CD14-positive monocyte (primary cell): ENCODE measurements around the gene CLCN5. TPM values are rescaled to one million over a fixed set of nuclear protein-coding genes. Genes with fewer than 3 reads are reported as not detected.
A peak's percentile ranks its signal among the peaks of the same experiment; 100 is the strongest.

Source experiments
- DNase-seq, 3 donors: peaks; one replicate each; pipeline ENCODE4 v3.0.0-alpha.2; 2011 to 2022
- H2AFZ ChIP-seq: 2 replicates; pipeline ENCODE4 v1.6.0; 2012; ENCODE audit warnings: mild to moderate bottlenecking, low read depth, low read length, inconsistent platforms; ENCODE audit not compliant: insufficient read depth, poor library complexity, severe bottlenecking
- H3K27ac ChIP-seq, 2 donors: 1 replicate in 1 of 2; 2 replicates in 1 of 2; pipeline ENCODE4 v1.5.1; 2012 to 2013; ENCODE audit warnings: low read length in 2 of 2, control low read depth in 1 of 2, inconsistent platforms in 1 of 2, low read depth in 1 of 2, mild to moderate bottlenecking in 1 of 2
- H3K27me3 ChIP-seq, 2 donors: one replicate each; pipeline versions ENCODE4 v1.6.0 to v1.6.1; 2011 to 2013; ENCODE audit warnings: low read length in 2 of 2; ENCODE audit not compliant: control insufficient read depth in 2 of 2, insufficient read depth in 2 of 2
- H3K36me3 ChIP-seq, 2 donors: replicated peaks in 1 of 2; 1 replicate in 1 of 2; 2 replicates in 1 of 2; pipeline versions ENCODE4 v1.5.1 to v1.6.1; 2012 to 2013; ENCODE audit warnings: low read length in 2 of 2, control low read depth in 1 of 2, inconsistent platforms in 1 of 2, mild to moderate bottlenecking in 1 of 2; ENCODE audit not compliant: insufficient read depth in 2 of 2, control insufficient read depth in 1 of 2
- H3K4me1 ChIP-seq, 2 donors: 1 replicate in 1 of 2; 2 replicates in 1 of 2; pipeline versions ENCODE4 v1.5.1 to v1.6.1; 2012 to 2013; ENCODE audit warnings: low read length in 2 of 2, control low read depth in 1 of 2, inconsistent platforms in 1 of 2, mild to moderate bottlenecking in 1 of 2, moderate library complexity in 1 of 2; ENCODE audit not compliant: insufficient read depth in 2 of 2, control insufficient read depth in 1 of 2
- H3K4me2 ChIP-seq: replicated peaks from 2 replicates; pipeline ENCODE3; 2012; ENCODE audit warnings: low read length, moderate library complexity, mild to moderate bottlenecking; ENCODE audit not compliant: poor library complexity, severe bottlenecking; ENCODE audit errors: extremely low read depth
- H3K4me3 ChIP-seq, 3 experiments: fragments of 200-600 bp in 1 of 3; sonication (generic) in 1 of 3; replicated peaks in 1 of 3; 1 replicate in 2 of 3; 2 replicates in 1 of 3; pipeline ENCODE4 v1.5.1; 2011 to 2013; ENCODE audit warnings: low read length in 3 of 3, mild to moderate bottlenecking in 3 of 3, control low read depth in 2 of 3, low read depth in 2 of 3, inconsistent platforms in 1 of 3, moderate library complexity in 1 of 3
- H3K79me2 ChIP-seq: 2 replicates; pipeline ENCODE4 v1.6.0; 2012; ENCODE audit warnings: mild to moderate bottlenecking, control low read depth, inconsistent platforms, low read length, moderate library complexity; ENCODE audit not compliant: insufficient read depth
- H3K9ac ChIP-seq: 2 replicates; pipeline ENCODE4 v1.6.0; 2017; ENCODE audit warnings: low read length, mild to moderate bottlenecking; ENCODE audit not compliant: insufficient read depth, poor library complexity, severe bottlenecking
- H3K9me3 ChIP-seq, 2 donors: replicated peaks in 1 of 2; 1 replicate in 1 of 2; 2 replicates in 1 of 2; pipeline versions ENCODE4 v1.5.1 to v1.6.1; 2012 to 2013; ENCODE audit warnings: low read length in 2 of 2, control low read depth in 1 of 2; ENCODE audit not compliant: control insufficient read depth in 1 of 2, insufficient read depth in 1 of 2
- H4K20me1 ChIP-seq: 2 replicates; pipeline ENCODE4 v1.6.0; 2012; ENCODE audit warnings: mild to moderate bottlenecking, low read length, control low read depth, moderate library complexity; ENCODE audit not compliant: insufficient read depth
- H3K27ac Mint-ChIP-seq, 7 donors: one replicate each; pipeline ENCODE4 v1.8.0; 2020; ENCODE audit warnings: mild to moderate bottlenecking in 7 of 7, mixed read lengths in 7 of 7, moderate library complexity in 6 of 7, inconsistent platforms in 2 of 7
- H3K27me3 Mint-ChIP-seq, 3 donors: one replicate each; pipeline ENCODE4 v1.8.0; 2021 to 2022; ENCODE audit warnings: low read depth in 3 of 3, mild to moderate bottlenecking in 3 of 3, mixed read lengths in 3 of 3, moderate library complexity in 3 of 3, inconsistent platforms in 1 of 3
- H3K36me3 Mint-ChIP-seq, 2 donors: one replicate each; pipeline ENCODE4 v1.8.0; 2020; ENCODE audit warnings: mixed read lengths in 2 of 2, inconsistent platforms in 1 of 2, mild to moderate bottlenecking in 1 of 2
- H3K4me1 Mint-ChIP-seq: one replicate; pipeline ENCODE4 v1.8.0; 2020; ENCODE audit warnings: mild to moderate bottlenecking, mixed read lengths
- H3K4me3 Mint-ChIP-seq, 2 donors: one replicate each; pipeline ENCODE4 v1.8.0; 2020; ENCODE audit warnings: mild to moderate bottlenecking in 2 of 2, mixed read lengths in 2 of 2, moderate library complexity in 1 of 2
- H3K9me3 Mint-ChIP-seq, 7 donors: one replicate each; pipeline ENCODE4 v1.8.0; 2020 to 2022; ENCODE audit warnings: mixed read lengths in 7 of 7, mild to moderate bottlenecking in 6 of 7, moderate library complexity in 6 of 7, inconsistent platforms in 2 of 7
- WGBS: methylation state at CpG from one replicate; pipeline ENCODE4 v1.1.5; 2013; ENCODE audit warnings: missing lambda C conversion rate; ENCODE audit not compliant: insufficient coverage; 5-methylcytosine and 5-hydroxymethylcytosine counted together
- intact Hi-C, 2 donors: fragments of 100-400 bp; cut with micrococcal nuclease; formaldehyde crosslinking; loops; one replicate each; pipeline versions ENCODE4 v1.15.0 to v1.15.1; 2023
- polyA plus RNA-seq, 3 donors: library from polyadenylated mRNA; depleted of rRNA in 1 of 3; unstranded in 2 of 3; stranded (reverse) in 1 of 3; fragments of 300-500 nt in 2 of 3; fragments of >200 nt in 1 of 3; fragmentation: Illumina TruSeq in 2 of 3; gene quantifications; 1 replicate in 2 of 3; 2 replicates in 1 of 3; pipeline ENCODE4 v1.2.3, GENCODE V29; 2012 to 2021
- TF ChIP-seq, protein P1 (sequence below): fragments of 200-600 bp; IDR thresholded peaks from one replicate; pipeline ENCODE4 v1.8.0; 2022; ENCODE audit warnings: antibody characterized with exemption, mild to moderate bottlenecking

Gene CLCN5
- polyA plus RNA-seq, 3 donors = 4.1 to 4.2 (median 4.1) TPM

DNA sequence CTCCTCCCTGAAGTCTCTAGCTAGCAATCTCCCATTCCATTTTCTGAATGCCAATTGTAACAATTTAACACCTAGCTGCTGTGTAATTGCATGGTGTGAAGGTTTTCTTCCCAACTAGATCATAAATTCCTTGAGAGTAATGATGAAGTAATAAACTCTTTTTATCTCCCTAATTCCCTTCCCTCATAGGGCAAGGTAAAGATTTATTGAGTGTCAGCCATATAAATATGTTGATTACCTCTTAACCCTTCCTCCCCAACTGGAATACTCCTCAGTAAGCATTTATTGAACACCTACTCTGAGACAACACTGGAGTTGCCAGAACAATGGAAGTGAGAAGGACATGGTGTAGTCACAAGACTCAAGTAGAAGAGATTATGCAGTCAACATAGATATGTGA, 112.7 kb downstream of the CLCN5 start:
- Histone ChIP-seq H3K27me3 (no peaks in the 10 kb centered on the region), H3K4me3 (no peak overlapping the region), H4K20me1 (no peaks in the 10 kb centered on the region), H3K9me3 (no peaks in the 10 kb centered on the region), H3K4me2 (no peak overlapping the region), H3K27ac (no peak overlapping the region), H3K79me2 (no peaks in the 10 kb centered on the region), H3K4me1 (peaks cover 0 to 2% of the 10 kb centered on the region in 2 donors), H3K36me3 (no peaks in the 10 kb centered on the region), H2AFZ (no peak overlapping the region), H3K9ac (no peak overlapping the region)
- H3K4me1 Mint-ChIP-seq = peaks cover 18% of the 10 kb centered on the region
- TF ChIP-seq, protein P1, sequence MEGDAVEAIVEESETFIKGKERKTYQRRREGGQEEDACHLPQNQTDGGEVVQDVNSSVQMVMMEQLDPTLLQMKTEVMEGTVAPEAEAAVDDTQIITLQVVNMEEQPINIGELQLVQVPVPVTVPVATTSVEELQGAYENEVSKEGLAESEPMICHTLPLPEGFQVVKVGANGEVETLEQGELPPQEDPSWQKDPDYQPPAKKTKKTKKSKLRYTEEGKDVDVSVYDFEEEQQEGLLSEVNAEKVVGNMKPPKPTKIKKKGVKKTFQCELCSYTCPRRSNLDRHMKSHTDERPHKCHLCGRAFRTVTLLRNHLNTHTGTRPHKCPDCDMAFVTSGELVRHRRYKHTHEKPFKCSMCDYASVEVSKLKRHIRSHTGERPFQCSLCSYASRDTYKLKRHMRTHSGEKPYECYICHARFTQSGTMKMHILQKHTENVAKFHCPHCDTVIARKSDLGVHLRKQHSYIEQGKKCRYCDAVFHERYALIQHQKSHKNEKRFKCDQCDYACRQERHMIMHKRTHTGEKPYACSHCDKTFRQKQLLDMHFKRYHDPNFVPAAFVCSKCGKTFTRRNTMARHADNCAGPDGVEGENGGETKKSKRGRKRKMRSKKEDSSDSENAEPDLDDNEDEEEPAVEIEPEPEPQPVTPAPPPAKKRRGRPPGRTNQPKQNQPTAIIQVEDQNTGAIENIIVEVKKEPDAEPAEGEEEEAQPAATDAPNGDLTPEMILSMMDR = no peak
- no peaks in the 10 kb centered on the region for H3K27me3 Mint-ChIP-seq
- DNase-seq = no peak
- H3K27ac Mint-ChIP-seq = no peak overlapping the region
- no peak overlapping the region for H3K4me3 Mint-ChIP-seq
- intact Hi-C loops = no loop called here
- H3K9me3 Mint-ChIP-seq = peaks cover 0 to 3% (median 0%) of the 10 kb centered on the region in 7 donors
- peaks cover 0 to 4% of the 10 kb centered on the region in 2 donors for H3K36me3 Mint-ChIP-seq

DNA sequence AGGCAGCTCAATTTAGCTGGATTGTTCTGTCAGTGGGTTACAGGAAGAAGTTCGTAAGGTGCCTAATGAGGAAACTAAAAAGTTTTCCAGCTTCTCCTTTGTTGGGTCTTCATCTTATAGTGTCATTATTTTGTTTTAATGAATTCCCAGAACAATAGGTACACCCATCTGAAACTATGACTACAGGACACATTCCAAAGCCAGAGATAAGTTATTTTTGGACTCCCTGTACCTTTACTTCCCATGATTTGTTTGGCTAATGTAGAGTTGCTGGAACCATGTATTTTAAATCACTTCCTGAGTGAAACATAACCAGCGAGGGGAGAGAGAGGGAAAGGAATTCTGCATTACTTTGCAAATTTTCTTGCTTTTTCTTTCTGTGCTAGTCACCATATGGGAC, 114.0 kb downstream of the CLCN5 start:
- intact Hi-C loops = no loop called here

More for the DNA sequence above, 114.0 kb downstream of the CLCN5 start:
- WGBS = no CpG with 5 or more reads among the region's 2 CpGs
- no peaks in the 10 kb centered on the region for H3K9me3 ChIP-seq
- no peak overlapping the region for H3K9ac ChIP-seq
- H3K27ac Mint-ChIP-seq = no peak overlapping the region
- H2AFZ ChIP-seq = no peak overlapping the region
- H3K36me3 Mint-ChIP-seq = peaks cover 0 to 4% of the 10 kb centered on the region in 2 donors
- H3K27me3 Mint-ChIP-seq = no peaks in the 10 kb centered on the region
- H3K79me2 ChIP-seq = no peaks in the 10 kb centered on the region
- no peak overlapping the region for H3K27ac ChIP-seq
- no peak overlapping the region for H3K4me2 ChIP-seq
- no peaks in the 10 kb centered on the region for H3K36me3 ChIP-seq
- peaks cover 16% of the 10 kb centered on the region for H3K4me1 Mint-ChIP-seq
- no peaks in the 10 kb centered on the region for H4K20me1 ChIP-seq
- H3K27me3 ChIP-seq = no peaks in the 10 kb centered on the region
- TF ChIP-seq, protein P1 = no peak
- no peak for DNase-seq
- H3K4me1 ChIP-seq = peaks cover 0 to 2% of the 10 kb centered on the region in 2 donors
- peak overlapping the region in 1 of 2 donors; percentile 48 for H3K4me3 Mint-ChIP-seq
- H3K4me3 ChIP-seq = no peak overlapping the region
- peaks cover 0 to 3% (median 0%) of the 10 kb centered on the region in 7 donors for H3K9me3 Mint-ChIP-seq
